ENCODE measurements around the gene EYS.

DNA sequence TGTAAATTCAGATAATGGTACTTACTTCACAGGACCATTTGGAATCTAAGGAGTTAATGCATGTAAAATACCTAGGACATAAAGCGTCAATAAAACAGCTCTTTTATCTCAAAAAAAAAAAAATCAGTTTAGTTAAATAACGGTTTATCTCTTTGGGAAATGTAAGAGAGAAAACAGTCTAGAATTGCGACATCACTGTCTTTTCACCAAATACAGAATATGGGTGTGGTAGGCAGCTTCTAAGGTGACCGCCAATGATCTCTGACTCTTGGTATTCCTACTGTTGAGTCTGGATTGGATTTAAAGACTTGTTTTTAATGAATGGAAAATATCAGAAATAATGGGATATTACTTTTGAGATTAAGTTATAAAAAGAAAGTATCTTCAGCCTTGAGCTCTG is 111.5 kb downstream of the EYS start:
- TF ChIP-seq, protein P1, sequence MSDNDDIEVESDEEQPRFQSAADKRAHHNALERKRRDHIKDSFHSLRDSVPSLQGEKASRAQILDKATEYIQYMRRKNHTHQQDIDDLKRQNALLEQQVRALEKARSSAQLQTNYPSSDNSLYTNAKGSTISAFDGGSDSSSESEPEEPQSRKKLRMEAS (CRISPR knock-in tag; IDR thresholded peaks at IDR 0.05) = no peak
- TF ChIP-seq NRF1 (conservative IDR thresholded peaks at IDR 0.05 in 1 of 2, IDR thresholded peaks at IDR 0.05 in 1 of 2) (no peak), SMAD1 (IDR thresholded peaks at IDR 0.05; ENCODE audit: low read depth, low read length, partially characterized antibody) (no peak), ZNF253 (CRISPR knock-in tag; conservative IDR thresholded peaks at IDR 0.05) (no peak), NR2C1 (IDR thresholded peaks at IDR 0.05) (no peak), NR2C1 (tag; IDR thresholded peaks at IDR 0.05) (no peak), RAD21 (CRISPR knock-in tag; conservative IDR thresholded peaks at IDR 0.05 in 1 of 2, IDR thresholded peaks at IDR 0.05 in 1 of 2) (no peak), EZH2 (IDR thresholded peaks at IDR 0.05; ENCODE audit: borderline replicate concordance, low read depth, low read length) (no peak), SMC3 (conservative IDR thresholded peaks at IDR 0.05; ENCODE audit: insufficient read depth, low read depth, low read length) (no peak), GABPA (tag; conservative IDR thresholded peaks at IDR 0.05; ENCODE audit: low read depth) (no peak), KLF16 (IDR thresholded peaks at IDR 0.05) (no peak), EGR1 (conservative IDR thresholded peaks at IDR 0.05) (no peak), TAL1 (IDR thresholded peaks at IDR 0.05) (no peak)
- TF ChIP-seq, protein P2, sequence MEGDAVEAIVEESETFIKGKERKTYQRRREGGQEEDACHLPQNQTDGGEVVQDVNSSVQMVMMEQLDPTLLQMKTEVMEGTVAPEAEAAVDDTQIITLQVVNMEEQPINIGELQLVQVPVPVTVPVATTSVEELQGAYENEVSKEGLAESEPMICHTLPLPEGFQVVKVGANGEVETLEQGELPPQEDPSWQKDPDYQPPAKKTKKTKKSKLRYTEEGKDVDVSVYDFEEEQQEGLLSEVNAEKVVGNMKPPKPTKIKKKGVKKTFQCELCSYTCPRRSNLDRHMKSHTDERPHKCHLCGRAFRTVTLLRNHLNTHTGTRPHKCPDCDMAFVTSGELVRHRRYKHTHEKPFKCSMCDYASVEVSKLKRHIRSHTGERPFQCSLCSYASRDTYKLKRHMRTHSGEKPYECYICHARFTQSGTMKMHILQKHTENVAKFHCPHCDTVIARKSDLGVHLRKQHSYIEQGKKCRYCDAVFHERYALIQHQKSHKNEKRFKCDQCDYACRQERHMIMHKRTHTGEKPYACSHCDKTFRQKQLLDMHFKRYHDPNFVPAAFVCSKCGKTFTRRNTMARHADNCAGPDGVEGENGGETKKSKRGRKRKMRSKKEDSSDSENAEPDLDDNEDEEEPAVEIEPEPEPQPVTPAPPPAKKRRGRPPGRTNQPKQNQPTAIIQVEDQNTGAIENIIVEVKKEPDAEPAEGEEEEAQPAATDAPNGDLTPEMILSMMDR (IDR thresholded peaks at IDR 0.05 in 2 of 3, conservative IDR thresholded peaks at IDR 0.05 in 1 of 3; ENCODE audit: insufficient read depth in 2 of 3, low read depth in 1 of 3, low read length in 3 of 3) = no peak
- TF ChIP-seq, protein P3, sequence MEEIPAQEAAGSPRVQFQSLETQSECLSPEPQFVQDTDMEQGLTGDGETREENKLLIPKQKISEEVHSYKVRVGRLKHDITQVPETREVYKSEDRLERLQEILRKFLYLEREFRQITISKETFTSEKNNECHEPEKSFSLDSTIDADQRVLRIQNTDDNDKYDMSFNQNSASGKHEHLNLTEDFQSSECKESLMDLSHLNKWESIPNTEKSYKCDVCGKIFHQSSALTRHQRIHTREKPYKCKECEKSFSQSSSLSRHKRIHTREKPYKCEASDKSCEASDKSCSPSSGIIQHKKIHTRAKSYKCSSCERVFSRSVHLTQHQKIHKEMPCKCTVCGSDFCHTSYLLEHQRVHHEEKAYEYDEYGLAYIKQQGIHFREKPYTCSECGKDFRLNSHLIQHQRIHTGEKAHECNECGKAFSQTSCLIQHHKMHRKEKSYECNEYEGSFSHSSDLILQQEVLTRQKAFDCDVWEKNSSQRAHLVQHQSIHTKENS (CRISPR knock-in tag; IDR thresholded peaks at IDR 0.05) = no peak
